Hepatocyte (in vitro differentiated cells): ENCODE results near the gene GLRX. TPM values are rescaled to one million over a fixed set of nuclear protein-coding genes. Genes with fewer than 3 reads are reported as not detected.

Experiments
- DNase-seq: peaks from one replicate; pipeline ENCODE4 v3.0.0-alpha.2; 2016; ENCODE audit warnings: low spot score
- H2AFZ ChIP-seq: fragments of 200-600 bp; sonication (generic); 2 replicates; pipeline ENCODE4 v1.6.0; 2016; ENCODE audit warnings: antibody characterized with exemption, mild to moderate bottlenecking
- H3K27ac ChIP-seq: fragments of 200-600 bp; sonication (generic); 2 replicates; pipeline ENCODE4 v1.5.1; 2016; ENCODE audit warnings: mild to moderate bottlenecking
- H3K27me3 ChIP-seq: fragments of 200-600 bp; sonication (generic); 2 replicates; pipeline ENCODE4 v1.6.1; 2016
- H3K36me3 ChIP-seq: fragments of 200-600 bp; sonication (generic); replicated peaks from 2 replicates; pipeline ENCODE4 v1.5.1; 2016; ENCODE audit warnings: low read depth; ENCODE audit not compliant: insufficient read depth
- H3K4me1 ChIP-seq: fragments of 200-600 bp; sonication (generic); 2 replicates; pipeline ENCODE4 v1.5.1; 2016; ENCODE audit warnings: mild to moderate bottlenecking, moderate library complexity; ENCODE audit not compliant: insufficient read depth
- H3K4me2 ChIP-seq: fragments of 200-600 bp; sonication (generic); 2 replicates; pipeline ENCODE4 v1.6.0; 2016
- H3K4me3 ChIP-seq: fragments of 200-600 bp; sonication (generic); 2 replicates; pipeline ENCODE4 v1.5.1; 2016; ENCODE audit warnings: mild to moderate bottlenecking
- H3K79me2 ChIP-seq: fragments of 200-600 bp; sonication (generic); 2 replicates; pipeline ENCODE4 v1.6.0; 2017; ENCODE audit warnings: mild to moderate bottlenecking
- H3K9me2 ChIP-seq: fragments of 200-600 bp; sonication (generic); replicated peaks from 2 replicates; pipeline ENCODE4 v1.6.0; 2017; ENCODE audit warnings: mild to moderate bottlenecking; ENCODE audit not compliant: insufficient read depth
- H3K9me3 ChIP-seq: fragments of 200-600 bp; sonication (generic); 2 replicates; pipeline ENCODE4 v1.5.1; 2016; ENCODE audit warnings: low read depth, mild to moderate bottlenecking
- H4K20me1 ChIP-seq: fragments of 200-600 bp; sonication (generic); 2 replicates; pipeline ENCODE4 v1.6.0; 2016; ENCODE audit warnings: mild to moderate bottlenecking; ENCODE audit not compliant: insufficient read depth, poor library complexity, severe bottlenecking
- EZH2 ChIP-seq: fragments of 200-600 bp; sonication (generic); IDR thresholded peaks from 2 replicates; pipeline ENCODE4 v1.6.1; 2016; ENCODE audit warnings: antibody characterized with exemption, mild to moderate bottlenecking, borderline replicate concordance
- EZH2phosphoT487 ChIP-seq: fragments of 200-600 bp; sonication (generic); IDR thresholded peaks from one replicate; pipeline ENCODE4 v1.6.1; 2018; ENCODE audit warnings: antibody characterized with exemption, mild to moderate bottlenecking, low read depth, moderate library complexity; ENCODE audit not compliant: unreplicated experiment, severe bottlenecking
- WGBS: methylation state at CpG from one replicate; pipeline ENCODE4 v1.1.6; 2016; ENCODE audit warnings: low lambda C conversion rate; ENCODE audit errors: missing lambda C conversion rate; 5-methylcytosine and 5-hydroxymethylcytosine counted together
- polyA plus RNA-seq: library from polyadenylated mRNA; unstranded; fragments of >200 nt; fragmentation: Nextera tagmentation; extraction: Ambion mirVana; gene quantifications from 2 replicates; pipeline ENCODE4 v1.2.1, GENCODE V29; 2016
- total RNA-seq: library from RNA; depleted of rRNA; stranded (reverse); fragments of >200 nt; gene quantifications from 2 replicates; pipeline ENCODE4 v1.2.3, GENCODE V29; 2014
- TF ChIP-seq, protein P1 (sequence below): fragments of 200-600 bp; sonication (generic); IDR thresholded peaks from 2 replicates; pipeline ENCODE4 v1.5.1; 2016; ENCODE audit warnings: antibody characterized with exemption, mild to moderate bottlenecking; ENCODE audit not compliant: poor library complexity

GLRX gene
- total and polyA plus RNA-seq, 2 experiments from 2014 or later = 79.1 to 101 TPM

DNA sequence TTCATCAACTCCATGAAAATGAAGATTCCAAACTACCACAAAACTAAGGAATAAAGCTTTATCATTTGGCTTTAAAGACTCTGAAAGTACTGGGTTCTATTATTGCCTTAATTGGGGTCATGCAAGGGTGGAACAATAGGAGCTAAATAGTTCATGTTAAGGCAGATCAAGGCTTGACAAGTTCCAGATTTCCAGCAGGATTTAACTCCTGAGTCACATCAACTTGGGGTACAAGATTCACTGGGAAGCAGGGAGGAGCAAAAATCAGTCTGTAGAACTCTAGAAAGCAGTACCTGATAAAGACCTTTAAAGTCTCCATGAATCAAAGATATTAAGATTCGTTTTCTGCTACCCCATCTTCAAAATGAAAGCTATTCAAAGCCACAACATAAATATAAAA is 41.9 kb upstream of the GLRX start:
- Histone ChIP-seq H3K4me2 (peak overlapping the region; percentile 11), H3K36me3 (no peaks in the 10 kb centered on the region), H2AFZ (no peak overlapping the region), H3K4me1 (peaks cover 48% of the 10 kb centered on the region), H3K79me2 (no peaks in the 10 kb centered on the region), H3K27ac (peak overlapping the region; percentile 89), H3K9me3 (no peaks in the 10 kb centered on the region), H3K9me2 (no peaks in the 10 kb centered on the region), H4K20me1 (no peaks in the 10 kb centered on the region), H3K4me3 (no peak overlapping the region), H3K27me3 (no peaks in the 10 kb centered on the region)
- DNase-seq = no peak
- WGBS = 82% methylated on average over 1 of the region's 1 CpG
- TF ChIP-seq EZH2 (no peak), EZH2phosphoT487 (no peak)
- TF ChIP-seq, protein P1, sequence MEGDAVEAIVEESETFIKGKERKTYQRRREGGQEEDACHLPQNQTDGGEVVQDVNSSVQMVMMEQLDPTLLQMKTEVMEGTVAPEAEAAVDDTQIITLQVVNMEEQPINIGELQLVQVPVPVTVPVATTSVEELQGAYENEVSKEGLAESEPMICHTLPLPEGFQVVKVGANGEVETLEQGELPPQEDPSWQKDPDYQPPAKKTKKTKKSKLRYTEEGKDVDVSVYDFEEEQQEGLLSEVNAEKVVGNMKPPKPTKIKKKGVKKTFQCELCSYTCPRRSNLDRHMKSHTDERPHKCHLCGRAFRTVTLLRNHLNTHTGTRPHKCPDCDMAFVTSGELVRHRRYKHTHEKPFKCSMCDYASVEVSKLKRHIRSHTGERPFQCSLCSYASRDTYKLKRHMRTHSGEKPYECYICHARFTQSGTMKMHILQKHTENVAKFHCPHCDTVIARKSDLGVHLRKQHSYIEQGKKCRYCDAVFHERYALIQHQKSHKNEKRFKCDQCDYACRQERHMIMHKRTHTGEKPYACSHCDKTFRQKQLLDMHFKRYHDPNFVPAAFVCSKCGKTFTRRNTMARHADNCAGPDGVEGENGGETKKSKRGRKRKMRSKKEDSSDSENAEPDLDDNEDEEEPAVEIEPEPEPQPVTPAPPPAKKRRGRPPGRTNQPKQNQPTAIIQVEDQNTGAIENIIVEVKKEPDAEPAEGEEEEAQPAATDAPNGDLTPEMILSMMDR = no peak

DNA sequence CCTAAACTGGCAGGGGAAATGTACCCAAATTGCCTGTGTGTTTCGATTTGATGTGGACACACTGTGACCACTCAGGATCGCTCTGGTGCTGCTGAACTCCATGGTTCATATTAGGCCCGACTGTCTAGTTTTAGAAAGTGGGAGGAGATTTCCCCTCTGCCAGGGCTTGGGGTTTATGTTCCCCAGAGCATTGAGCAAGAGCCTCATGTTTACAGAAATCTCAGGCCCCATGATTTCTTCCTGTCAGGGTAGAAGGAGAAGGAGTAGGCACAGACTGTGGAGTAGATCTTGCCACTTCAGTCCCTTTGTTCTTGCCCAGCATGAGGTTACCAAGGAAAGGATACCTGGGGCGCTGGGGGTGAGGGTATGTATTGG is 40.8 kb upstream of the GLRX start:
- Histone ChIP-seq H3K79me2 (no peaks in the 10 kb centered on the region), H2AFZ (no peak overlapping the region), H3K9me3 (no peaks in the 10 kb centered on the region), H3K36me3 (no peaks in the 10 kb centered on the region), H3K27ac (peak overlapping the region; percentile 89), H3K4me1 (peaks cover 52% of the 10 kb centered on the region), H3K4me2 (peak overlapping the region; percentile 54), H3K4me3 (no peak overlapping the region), H3K9me2 (no peaks in the 10 kb centered on the region), H4K20me1 (no peaks in the 10 kb centered on the region), H3K27me3 (no peaks in the 10 kb centered on the region)
- peak; percentile 53 for DNase-seq
- WGBS = 69% methylated on average over 4 of the region's 4 CpGs
- TF ChIP-seq, protein P1 = no peak
- TF ChIP-seq EZH2phosphoT487 (no peak), EZH2 (no peak)

DNA sequence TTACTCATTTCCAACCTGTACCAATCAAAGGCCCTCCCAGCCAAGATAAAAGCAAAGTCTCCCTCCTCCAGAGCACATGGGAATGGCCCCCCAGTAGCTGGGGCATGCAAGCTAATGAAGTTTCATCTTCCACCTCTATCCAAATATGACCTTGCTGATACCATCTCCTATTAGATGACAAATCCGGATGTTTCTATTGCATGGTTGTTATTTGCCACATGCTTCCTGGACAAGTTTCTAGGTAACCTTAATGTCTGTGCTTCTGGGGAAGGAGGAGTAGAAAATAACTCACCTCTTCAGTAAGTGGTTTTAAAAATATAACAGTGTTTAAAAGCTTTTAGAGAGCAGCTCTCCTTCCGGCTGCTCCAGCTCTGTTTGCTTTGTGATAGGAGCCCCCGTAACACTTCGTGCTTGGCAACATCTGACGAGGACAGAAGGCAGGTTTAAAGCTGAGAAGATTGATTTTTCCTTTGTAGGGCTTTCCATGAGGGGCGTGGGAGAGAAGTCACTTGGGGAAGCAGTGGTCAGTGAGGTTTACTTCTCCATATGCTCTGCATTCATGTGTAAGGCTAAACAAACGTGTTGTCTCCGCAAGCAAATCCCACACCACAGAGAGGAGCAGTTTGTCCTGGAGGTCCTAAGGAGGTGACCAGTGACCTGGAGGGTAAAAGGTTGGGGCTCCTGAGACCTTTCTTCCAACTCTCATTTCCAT is 40.3 kb upstream of the GLRX start:
- H2AFZ ChIP-seq = no peak overlapping the region

DNA sequence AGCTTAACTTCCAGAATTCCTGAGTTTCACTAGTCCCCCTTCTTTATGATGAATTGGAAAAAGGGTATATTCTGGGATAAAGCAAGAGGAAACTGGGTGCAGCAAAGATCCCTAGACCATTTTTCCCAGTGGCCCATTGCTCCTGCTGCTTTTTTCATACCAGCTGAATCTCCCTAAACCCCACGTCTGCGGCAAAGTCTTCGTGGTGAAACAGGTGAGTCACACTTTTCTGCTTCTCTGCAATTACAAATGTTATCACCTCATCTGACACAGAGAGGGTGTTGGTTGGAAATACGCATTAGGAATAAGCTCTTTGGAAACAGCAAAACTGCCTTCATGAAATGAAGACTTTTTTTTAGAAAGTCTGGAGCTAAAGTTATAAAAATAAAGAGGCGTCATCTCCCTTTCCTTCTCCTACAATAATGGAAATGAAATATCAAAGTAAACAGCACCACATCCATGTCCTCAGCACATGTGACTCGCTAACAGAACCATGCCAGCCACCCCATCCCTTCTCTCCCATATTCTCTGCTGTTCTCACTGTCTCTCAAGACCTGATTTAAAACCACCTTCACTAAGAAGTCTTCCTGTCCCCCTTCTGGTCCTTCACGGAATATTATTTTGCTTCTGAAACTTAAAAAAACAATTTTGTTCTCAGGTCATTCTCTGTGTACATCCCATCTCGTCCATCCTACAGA is 39.5 kb upstream of the GLRX start:
- 55% methylated on average over 8 of the region's 8 CpGs for WGBS
- Histone ChIP-seq H3K4me1 (peaks cover 58% of the 10 kb centered on the region), H3K4me3 (no peak overlapping the region), H3K9me3 (no peaks in the 10 kb centered on the region), H3K27ac (peak overlapping the region; percentile 89), H3K9me2 (no peaks in the 10 kb centered on the region), H3K79me2 (no peaks in the 10 kb centered on the region), H2AFZ (no peak overlapping the region), H4K20me1 (no peaks in the 10 kb centered on the region), H3K4me2 (peak overlapping the region; percentile 54), H3K27me3 (no peaks in the 10 kb centered on the region), H3K36me3 (no peaks in the 10 kb centered on the region)
- peak; percentile 66 for DNase-seq
- TF ChIP-seq, protein P1 = no peak
- TF ChIP-seq EZH2phosphoT487 (no peak), EZH2 (no peak)

More for the DNA sequence above, 40.3 kb upstream of the GLRX start:
- Histone ChIP-seq H3K27ac (peak overlapping the region; percentile 89), H4K20me1 (no peaks in the 10 kb centered on the region), H3K4me1 (peaks cover 53% of the 10 kb centered on the region), H3K4me2 (peak overlapping the region; percentile 54), H3K79me2 (no peaks in the 10 kb centered on the region), H3K27me3 (no peaks in the 10 kb centered on the region), H3K4me3 (no peak overlapping the region), H3K36me3 (no peaks in the 10 kb centered on the region), H3K9me3 (no peaks in the 10 kb centered on the region), H3K9me2 (no peaks in the 10 kb centered on the region)
- 47% methylated on average over 8 of the region's 8 CpGs for WGBS
- no peak for DNase-seq
- TF ChIP-seq EZH2 = no peak
